GM21619 (cell line): Measurements from ENCODE around the gene IPMK.
"Not testable (repeated sequence)": the region's sequence is repeated elsewhere in the genome, so short reads cannot be mapped to it uniquely, and the experiment has no call there.

Experiments used
- ATAC-seq: cut with Tn5 transposase; IDR thresholded peaks from one replicate; pipeline ENCODE4 v1.9.1; 2021; ENCODE audit not compliant: unreplicated experiment

IPMK gene

DNA sequence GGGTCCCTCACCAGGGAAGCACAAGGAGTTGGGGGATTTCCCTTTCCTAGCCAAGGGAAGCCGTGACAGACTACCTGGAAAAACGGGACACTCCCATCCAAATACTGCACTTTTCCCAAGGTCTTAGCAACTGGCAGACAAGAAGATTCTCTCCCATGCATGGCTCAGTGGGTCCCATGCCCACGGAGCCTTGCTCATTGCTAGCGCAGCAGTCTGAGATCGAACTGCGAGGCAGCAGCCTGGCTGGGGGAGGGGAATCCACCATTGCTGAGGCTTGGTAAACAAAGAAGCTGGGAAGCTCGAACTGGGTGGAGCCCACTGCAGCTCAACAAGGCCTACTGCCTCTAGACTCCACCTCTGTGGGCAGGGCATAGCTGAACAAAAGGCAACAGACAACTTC, 37.8 kb downstream of the IPMK start:
- ATAC-seq: not testable (repeated sequence)

DNA sequence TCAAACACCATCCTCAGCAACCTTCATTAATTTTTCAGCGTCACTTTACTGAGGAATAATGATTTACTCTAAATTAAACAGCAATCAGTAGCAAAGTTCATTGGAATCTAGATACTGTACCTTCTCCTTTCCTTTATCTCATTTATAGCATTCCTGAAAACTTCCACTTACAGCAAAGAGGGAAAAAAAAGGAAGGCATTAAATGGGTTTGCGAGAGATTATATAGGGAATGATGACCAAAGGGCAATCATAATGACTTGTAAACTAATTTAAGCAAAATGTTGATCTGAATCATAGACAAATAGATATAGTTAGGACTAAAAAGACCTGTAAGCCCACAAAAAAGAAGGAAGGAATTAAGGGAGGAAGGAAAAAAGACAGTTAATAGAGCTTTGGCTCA, 42.0 kb downstream of the IPMK start:
- no peak for ATAC-seq

DNA sequence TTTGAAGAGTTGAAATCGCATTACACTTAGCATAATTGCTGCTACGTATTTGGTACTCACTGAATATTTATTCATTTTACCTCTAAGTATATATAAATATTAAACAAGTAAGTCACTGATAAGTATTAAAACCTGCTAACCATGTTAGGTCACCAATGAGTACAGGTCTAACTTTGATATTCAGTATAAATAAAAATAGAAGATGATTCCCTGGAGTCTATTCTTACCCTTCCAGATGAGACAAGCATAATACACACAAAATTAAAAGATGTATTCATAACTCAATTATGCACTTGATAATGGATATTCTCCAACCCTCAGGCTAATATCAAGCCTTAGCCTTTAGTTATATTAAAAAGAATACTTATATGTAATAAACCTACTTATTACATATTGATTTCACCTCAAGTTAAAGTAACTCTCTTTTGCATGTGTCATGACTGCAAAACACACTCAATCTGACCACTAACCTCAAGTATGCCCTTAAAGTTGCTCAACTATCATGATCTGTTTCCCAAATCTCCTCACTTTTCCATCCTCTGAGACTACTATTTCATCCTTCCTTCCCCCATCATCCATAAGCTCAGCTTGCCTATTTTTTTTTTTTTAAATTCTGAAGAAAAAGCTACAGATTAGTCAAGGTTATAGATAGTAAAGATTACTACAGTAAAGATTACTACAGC, 46.8 kb downstream of the IPMK start:
- ATAC-seq: no peak

DNA sequence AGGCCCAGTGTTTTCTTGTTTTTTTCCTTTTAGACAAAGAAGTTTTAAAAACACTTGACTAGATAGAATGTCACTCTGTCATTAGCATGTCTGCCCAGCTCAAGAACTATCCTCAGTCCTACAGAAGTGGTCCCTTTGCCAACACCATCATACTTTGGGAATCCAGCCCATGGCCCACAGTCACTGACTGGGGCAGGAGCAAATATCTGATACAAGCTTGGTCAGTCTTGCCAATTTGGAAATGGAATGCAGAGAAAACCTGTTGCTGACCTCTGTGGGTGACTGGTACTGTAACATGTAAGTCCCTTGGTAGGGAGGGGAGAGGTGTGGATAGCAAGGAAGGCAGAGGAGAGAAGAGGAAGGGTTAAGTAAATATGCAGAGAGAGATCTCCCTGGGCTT, 47.8 kb downstream of the IPMK start:
- no peak for ATAC-seq

DNA sequence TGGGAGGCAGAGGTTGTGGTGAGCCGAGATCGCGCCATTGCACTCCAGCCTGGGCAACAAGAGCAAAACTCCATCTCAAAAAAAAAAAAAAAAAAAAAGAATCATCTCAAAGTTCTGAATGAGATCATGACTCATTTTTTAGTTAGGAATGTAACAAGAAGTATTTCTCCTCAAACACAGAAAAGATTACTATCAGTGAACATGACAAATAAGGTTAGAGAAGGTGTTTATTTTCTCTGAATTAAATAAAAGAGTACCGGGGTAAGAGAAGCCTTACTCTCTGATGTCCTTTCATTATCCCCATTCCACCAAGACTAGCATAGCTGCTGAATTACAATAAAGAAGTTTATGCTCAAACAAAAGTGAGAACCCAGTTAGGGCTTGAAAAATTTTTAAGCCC, 50.1 kb downstream of the IPMK start:
- no peak for ATAC-seq

DNA sequence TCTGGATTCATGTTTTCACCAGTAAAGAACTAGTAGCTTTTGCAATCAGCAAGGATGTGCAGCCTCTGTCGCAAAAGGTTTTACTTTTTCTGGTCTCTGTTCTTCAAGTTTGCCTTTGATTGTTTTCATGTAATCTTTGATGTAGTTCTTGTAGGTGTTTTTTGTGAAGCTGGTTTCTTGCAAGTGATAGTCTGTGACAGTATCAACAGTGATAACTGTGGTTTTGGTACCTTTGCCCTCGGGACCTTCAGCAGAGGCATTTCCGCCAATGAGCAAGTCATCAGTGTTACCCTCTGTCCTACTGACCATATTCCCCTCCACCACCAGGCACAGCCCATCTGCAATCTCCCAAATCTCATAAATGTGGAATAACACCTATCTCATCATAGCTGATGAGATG, 55.1 kb downstream of the IPMK start:
- ATAC-seq: no peak

DNA sequence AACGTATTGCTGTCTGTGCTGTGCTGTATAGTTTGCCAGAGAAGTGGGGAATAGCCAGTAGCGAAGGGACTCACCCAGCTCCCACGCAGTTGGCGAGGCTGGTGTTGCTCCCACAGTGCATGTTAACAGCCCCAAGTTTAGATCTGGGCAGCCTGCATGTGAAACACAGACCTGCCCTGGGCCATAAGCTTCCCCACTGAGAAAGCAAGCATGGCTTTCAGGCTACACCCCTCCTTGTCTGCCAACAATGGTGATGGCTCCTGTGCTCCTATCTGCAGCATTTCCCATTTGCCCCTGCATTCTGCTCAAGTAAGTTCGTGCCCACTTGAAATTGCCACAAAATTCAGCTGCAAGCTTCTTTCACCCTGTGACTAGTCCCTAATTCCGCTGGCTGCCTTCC, 57.5 kb downstream of the IPMK start:
- ATAC-seq: no peak

DNA sequence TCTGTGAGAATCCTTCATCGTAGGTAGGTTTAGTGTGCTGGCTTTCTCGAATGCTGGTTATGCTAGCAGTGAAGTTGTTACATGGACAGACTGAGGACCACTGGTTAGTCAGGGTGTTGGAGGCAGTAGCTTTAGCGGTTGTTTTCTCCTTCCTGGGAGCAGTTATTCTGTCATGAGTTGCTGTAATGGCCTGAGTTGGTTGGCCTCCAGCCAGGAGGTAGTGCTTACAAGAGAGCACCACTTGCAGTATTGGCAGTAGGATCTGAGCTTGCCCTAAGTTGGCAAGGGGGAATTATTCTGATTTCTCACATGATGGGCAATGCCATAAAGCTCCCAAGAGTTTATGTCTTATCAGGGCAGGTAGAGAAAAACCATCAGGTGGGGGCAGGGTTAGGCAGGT, 58.0 kb downstream of the IPMK start:
- no peak for ATAC-seq

DNA sequence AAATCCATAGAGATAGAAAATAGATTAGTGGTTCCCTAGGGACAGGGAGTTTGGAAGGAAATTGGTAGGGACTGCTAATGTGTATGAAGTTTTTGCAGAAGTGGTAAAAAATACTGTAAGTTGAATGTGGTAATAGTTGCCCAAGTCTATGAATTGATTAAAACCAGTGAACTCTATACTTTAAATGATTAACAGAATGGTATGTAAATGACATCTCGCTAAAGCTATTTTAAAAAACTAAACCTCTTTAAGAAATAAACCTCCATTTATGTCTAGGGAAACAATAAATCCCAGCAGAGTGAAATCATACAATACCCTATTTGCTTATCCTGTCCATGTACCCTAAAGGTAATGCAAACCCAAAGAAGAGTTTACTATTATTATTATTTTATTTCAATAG, 61.4 kb downstream of the IPMK start:
- ATAC-seq: no peak

DNA sequence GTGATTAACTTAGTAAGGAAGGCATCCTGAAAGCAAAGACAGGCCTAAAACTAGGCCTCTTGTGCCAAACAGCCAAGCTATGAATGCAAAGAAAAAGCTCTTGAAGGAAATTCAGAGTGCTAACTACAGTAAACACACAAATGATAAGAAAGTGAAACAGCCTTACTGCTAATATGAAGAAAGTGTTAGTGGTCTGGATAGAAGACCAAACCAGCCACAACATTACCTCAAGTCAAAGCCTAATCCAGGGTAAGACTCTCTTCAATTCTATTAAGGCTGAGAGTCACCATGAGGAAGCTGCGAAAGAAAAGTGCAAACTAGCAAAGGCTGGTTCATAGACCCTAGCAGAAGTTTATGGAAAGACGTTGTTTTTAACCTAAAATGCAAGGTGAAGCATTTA, 66.0 kb downstream of the IPMK start:
- ATAC-seq: peak; percentile 79

DNA sequence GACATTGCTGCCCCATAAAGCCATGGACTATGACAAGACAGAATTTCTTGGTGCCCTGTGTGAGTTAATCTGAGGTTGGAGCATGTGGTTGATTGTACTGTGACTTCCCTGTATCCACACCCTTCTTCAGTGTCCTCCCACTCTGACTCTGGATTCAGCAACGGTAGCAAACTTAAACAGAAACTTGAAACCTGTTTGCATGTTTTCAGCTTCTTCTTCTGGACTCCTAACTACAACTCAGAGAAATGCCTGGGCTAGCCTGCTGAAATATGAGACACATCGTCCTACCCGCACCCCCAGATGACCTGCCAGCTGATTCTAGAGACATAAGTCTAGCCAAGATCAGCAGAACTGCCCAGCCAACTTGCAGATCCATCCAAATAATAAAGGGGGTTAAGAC, 78.4 kb downstream of the IPMK start:
- ATAC-seq: no peak

DNA sequence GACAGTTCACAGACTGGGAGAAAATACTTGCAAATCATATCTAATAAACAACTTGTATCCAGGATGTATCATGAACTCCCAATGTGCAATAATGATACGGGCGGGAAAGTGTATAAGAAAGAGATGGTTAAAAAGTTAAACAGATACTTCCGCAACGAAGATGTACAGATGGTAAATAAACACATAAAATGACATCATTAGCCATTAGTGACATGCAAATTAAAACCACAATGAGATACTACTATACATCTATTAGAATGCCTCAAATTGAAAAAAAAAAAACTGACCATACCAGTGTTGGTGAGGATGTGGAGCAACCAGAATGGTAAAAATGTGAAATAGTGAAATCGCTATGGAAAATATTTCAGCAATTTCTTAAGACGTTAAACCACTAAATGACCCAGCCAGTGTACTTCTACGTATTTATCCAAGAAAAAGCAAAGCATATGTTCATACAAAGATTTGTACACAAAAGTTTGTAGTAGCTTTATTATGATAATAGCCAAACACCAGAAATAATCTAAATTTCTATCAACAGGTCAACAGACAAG, 83.5 kb downstream of the IPMK start:
- no peak for ATAC-seq

DNA sequence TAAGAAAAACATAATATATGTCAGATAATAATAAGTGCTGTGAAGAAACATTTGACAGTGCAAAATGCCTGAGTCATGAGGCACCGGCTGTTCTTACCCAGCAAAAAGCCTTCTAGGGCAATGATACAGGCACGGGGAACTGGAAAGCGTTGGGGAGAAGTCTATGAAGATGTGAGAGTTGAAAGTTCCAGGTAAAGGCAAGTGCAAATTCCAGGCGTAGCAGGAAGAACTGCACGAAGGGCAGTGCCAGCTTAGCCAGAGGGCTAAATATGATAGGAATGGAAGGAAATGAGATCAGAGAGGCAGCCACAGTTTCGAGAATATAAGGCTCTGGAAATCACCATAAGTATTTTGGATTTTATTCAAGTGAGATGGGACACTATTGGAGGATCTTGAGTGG, 87.0 kb downstream of the IPMK start:
- no peak for ATAC-seq

DNA sequence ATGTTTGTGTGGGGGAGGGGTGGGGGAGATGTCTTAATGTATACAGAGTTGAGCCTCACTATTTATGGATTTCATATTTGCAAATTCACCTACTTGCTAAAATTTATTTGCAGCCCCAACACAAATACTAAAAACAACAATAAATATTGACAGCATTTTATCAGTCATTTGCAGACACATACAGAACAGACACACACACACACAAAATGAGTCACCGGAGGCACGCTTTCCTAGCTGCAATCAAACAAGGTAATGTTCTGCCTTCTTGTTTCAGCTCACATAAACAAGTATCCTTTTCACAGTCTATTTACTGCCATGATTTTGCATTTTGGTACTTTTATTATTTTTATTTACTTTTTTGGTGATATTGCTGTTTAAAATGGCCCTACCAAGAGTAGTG, 88.5 kb downstream of the IPMK start:
- no peak for ATAC-seq

DNA sequence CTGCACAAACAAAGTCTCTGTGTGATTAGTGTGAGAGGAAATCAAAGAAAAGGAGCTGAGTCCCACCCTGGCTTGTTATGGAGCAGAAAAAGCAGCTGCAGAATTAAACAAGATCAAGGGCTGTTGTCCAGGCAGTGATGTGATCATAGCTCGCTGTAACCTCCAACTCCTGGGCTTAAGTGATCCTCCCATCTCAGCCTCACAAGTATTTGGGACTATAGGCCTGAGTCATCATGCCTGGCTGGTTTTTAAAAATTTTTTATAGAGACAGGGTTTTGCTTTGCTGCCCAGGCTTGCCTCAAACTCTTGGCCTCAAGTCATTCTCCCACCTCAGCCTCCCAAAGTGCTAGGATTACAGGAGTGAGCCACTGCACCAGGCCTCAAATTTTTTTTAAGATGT, 88.9 kb downstream of the IPMK start:
- ATAC-seq: no peak

DNA sequence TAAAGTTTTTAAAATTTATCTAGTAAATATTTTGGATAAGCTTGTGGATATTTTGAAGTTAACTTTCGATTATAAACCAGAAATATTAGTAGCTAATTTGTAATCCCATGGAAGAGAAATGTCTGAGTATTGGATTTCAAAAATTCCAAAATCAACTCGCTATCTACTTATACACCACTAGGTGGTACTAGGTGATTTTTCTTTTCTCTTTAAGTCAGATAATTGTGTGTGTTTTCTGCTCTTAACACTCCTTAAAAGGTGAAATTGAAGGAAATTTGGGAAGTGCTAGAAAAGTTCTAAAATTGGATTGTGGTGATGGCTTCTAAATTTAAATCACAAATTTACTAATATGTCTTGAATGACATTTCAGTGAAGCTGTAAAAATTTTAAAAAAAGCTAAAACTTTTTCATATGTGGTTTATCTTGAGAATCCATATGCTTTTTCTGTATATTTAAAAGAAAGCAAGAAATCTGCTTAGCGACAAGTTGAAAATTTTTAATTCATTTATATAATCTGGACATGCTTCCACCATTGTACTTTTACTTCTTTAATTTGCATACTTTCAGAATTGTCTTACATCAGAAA, 90.2 kb downstream of the IPMK start:
- no peak for ATAC-seq

DNA sequence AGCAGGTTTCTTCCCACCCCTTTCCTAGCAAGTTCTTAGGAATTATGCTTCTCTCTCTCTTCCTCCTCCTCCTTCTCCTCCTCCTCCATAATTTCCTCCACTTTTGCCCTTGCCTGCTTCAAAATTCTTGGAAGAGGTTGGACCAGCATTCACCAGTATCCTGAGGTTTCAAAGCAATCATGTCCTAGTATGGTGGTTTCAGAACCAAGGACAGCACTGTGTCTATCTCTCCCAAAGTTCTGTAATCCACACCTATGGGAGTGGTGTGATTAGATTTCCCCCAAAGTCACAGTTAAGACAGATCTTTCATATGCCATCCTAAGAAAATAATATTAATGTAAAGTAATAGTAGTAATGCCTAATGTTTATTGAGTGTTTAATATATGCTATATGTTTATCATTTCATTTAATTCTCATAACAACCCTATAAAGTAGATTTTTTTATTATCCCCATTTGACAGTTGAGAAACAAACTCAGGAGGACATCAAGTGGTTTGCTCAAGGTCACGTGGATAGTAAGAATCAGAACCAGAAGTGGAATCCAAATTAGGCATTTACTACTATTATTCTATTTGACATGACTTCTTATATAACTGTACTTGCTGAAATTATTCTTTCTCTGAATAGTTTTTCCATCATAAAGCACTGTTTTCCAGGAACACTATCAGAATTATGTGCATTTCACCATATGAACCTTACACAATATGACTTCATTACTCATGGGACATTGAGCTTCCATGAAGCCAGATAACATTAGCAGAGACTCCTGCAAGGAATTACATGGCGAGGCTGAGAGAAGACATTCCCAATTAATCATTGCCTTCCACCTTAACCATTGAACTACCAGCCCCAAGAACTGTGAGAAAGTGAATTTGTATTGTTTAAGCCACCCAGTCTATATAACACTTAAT, 91.4 kb downstream of the IPMK start:
- no peak for ATAC-seq

DNA sequence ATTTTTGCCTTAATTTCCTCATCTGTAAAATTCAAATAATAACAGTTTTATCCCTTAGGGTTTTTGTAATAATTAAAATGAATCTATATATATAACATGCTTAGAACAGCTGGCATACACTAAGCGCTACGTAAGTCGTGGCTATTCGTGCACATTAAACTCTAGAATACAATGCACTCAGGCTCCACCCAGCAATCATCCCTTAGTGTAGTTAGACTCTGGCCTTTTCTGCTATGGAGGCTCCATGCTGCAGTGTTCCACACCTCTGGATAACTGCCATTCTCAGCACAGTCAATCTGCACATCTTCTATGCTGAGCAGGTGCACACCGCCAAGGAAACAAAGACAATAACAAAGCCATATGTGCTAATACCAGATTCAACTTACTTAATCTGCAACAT, 92.9 kb downstream of the IPMK start:
- no peak for ATAC-seq

DNA sequence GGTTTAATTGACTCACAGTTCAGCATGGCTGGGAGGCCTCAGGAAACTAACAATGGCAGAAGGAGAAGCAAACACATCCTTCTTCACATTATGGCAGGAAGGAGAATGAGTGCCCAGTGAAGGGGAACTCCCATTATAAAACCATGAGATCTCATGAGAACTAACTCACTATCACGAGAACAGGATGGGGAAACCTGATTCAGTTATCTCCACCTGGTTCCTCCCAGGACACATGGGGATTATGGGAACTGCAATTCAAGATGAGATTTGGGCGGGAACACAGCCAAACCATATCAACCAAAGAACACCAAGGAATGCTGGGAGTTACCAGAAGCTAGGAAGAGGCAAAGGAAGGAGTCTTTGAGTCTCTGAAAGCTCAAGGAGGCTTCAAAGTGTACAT, 94.3 kb downstream of the IPMK start:
- ATAC-seq: no peak

DNA sequence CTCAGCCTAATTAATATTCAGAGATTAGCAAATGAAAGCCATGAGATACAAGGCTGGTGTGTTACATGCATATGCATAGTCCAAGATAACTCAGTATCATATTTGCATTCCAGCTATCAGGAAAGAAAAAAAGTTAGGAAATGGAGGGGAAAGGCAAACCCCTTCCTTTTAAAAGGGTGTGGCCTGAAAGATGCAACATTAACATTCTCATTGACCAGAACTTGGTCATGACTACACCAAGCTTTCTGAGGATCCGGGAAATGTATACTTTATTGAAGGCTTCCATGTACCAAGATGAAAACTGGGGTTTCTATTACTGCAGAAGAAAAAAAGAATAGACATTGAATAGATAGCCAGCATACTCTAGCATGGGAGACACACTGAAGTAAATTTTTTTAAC, 96.5 kb downstream of the IPMK start:
- ATAC-seq: no peak

DNA sequence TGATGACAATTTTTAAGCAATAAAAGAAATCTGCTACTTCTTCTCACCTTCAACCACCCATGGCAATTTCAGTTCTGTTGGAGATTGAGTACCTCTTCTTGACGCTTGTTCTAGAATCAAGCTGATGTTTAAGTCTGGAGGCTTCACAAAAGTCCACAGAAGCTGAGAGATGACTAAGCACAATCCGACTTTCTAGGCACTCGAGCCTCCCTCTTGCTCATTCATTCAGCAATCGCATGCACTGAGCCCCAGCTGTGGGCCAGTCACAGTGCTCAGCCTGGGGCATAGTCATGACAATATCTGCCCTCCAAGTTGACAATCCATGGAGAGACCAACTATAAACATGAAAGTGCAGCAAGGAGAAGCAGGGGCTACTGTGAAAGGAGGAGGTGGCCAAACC, 103.2 kb downstream of the IPMK start:
- no peak for ATAC-seq

DNA sequence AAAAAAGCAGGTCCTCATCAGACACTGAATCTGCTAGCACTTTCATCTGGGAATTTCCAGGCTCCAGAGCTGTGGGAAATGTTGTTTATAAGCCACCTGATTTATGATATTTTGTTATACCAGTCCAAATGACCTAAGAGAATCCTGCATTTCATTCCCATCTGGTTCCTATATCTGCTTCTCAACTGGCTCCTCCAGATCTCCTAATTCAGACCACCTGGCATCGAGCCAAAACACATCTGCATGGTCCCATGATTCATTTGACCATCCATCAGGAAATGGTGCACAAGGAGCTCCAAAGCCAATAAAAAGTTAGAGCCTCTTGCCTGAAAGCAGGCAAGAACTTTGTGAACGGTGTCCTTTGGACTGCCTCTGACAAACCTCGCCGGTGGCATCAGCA, 108.9 kb downstream of the IPMK start:
- ATAC-seq: no peak
